GM18951 (cell line): Measurements from ENCODE around the gene GADD45A.

Experiments used
- POLR2A ChIP-seq: IDR thresholded peaks from 4 replicates; pipeline ENCODE4 v1.6.1; 2011; ENCODE audit warnings: mild to moderate bottlenecking; ENCODE audit not compliant: insufficient read length, insufficient read depth; ENCODE audit errors: extremely low read depth
- in situ Hi-C: fragments of 300-500 bp; cut with MboI; formaldehyde crosslinking; loops from one replicate; pipeline ENCODE4 v1.12.0; 2022; ENCODE audit warnings: low sequenced_read_pairs, mixed read lengths, inconsistent platforms; ENCODE audit not compliant: unreplicated experiment

Gene GADD45A

DNA sequence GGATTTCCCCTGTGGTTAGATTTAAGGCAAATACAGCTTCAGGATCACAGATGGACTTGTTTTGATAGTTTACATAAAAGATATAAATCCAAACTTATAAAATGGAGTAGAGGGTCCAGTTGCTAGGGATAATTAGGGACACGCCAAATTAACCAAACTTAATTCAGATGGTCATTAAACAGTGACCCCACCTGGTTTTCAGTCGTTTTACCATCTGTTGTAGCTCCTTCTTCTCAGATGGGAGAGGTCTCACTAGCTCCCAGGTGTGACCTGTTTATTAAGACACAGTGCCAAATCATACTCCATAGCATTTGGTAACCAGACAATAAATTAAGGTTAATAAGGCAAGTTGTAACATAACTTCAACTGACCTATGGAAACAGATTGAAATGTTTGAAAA, 8.1 kb upstream of the GADD45A start:
- in situ Hi-C loops, result no loop called here
- no peak for TF ChIP-seq POLR2A

DNA sequence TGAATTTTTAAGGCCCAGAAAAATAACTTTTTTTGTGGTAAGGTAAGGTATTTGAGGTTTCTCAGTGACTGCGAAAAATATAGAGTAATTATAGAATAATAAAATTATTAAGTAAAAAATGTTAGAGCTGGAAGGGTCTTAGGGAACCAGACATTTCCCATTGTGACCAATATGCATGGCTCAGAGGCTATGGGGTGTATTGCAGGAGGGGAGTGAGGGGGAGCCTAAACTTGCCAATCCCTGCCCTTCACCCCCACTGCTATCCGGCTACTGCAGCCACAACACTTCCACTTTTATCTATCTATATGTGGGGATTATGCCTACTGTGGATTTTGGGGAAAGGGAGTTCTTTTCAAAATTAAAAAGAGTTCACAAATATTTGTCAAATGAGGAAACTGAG, 7.6 kb upstream of the GADD45A start:
- no peak for TF ChIP-seq POLR2A
- in situ Hi-C loops, result no loop called here

DNA sequence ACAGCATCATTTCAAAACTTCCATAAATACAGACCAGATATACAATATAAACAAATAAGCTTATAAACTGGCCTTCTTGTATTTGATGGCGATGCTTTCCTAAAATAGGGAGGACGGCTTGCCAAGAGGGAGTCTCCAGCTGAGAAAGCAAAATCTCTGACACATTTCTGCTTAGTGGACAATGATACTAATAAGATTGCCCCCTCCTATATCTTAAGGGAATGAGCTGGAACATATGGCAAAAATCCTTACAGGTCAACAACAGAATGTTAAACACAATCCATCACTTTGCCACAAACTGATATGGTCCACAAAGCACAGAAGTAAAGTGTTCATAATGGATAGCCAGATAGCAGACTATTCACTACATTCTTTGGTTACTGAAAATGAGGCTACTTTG, 7.1 kb upstream of the GADD45A start:
- no peak for TF ChIP-seq POLR2A
- in situ Hi-C loops, result no loop called here

DNA sequence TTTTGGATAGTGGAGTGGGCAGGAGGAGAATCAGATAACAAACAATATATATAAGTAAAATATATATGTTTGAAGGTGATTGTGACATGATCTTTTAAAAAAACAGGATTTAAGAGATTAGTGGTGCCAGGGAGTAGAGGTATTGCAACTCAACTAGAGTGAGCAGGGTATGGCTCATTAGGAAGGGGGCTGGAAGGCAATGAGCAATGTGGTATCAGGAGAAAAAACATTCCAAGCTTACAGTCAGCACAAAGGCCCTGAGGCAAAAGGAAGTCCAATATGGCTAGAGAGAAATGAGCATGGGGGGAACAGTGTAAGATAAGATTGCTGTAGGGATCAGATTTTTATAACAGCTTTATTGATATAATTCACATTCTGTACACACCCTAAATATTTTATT, 5.3 kb upstream of the GADD45A start:
- in situ Hi-C loops, result no loop called here
- TF ChIP-seq POLR2A, result no peak

DNA sequence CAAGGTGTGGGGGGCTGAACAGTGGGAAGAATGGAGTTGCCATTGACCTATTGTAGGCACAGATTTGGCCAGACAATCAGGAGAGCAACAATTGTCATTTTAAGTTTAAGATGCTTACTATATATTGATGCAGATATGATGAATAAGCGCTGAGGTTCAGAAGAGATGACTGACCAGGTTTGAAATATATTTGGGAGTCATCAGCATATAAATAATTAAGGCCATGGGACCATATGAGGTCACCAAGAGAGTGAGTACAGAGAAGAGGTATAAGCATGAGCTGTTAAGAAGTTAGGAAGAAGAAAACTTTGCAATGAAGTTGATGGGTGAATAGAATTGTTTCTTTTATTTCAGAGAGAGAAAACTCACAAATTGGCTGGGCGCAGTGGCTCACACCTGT, 4.5 kb upstream of the GADD45A start:
- TF ChIP-seq POLR2A, result no peak
- in situ Hi-C loops, result no loop called here

DNA sequence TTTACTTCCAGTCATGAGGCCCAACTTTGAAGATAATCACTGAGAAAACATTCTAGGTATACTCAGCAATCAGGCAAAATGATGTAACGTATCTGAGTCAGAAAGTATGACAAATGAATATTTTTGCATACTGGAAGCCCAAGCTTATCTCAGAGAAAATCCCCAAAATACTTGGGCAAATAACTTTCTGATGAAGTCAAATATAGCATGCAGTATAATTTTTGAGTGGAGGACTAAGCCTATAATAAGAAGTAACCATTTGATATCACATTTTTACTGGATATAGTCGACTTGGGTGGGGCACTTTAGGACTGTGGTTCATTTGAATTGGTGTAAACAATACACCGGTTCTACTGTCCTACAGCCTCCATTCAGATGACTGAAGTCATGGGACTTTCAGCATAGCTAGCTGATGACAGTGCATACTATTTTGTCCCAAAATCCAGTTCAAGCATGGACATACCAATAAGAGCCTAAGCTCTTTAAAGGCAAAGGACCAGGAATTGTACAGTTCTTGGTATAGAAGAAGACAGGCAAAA, 2.3 kb upstream of the GADD45A start:
- in situ Hi-C loops, result no loop called here
- TF ChIP-seq POLR2A, result no peak

DNA sequence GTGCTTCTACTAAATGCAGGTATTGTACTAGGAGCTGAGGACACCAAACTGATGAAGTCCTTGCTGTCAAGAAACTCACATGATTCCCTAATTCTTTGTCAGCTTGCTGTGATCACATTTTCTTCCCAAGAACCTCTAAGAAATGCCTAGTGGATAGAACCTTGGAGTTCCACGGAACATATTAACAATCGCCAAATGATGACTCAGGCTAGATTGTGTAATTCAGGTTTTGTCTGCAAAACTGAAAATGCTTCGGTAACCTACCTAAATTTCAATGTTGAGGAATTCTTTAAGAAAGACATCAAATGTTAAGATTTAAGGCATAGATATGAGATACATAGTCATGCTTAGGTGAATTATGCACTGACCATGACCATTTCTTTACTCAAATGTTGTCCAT, 1.7 kb upstream of the GADD45A start:
- TF ChIP-seq POLR2A, result no peak
- in situ Hi-C loops, result no loop called here

DNA sequence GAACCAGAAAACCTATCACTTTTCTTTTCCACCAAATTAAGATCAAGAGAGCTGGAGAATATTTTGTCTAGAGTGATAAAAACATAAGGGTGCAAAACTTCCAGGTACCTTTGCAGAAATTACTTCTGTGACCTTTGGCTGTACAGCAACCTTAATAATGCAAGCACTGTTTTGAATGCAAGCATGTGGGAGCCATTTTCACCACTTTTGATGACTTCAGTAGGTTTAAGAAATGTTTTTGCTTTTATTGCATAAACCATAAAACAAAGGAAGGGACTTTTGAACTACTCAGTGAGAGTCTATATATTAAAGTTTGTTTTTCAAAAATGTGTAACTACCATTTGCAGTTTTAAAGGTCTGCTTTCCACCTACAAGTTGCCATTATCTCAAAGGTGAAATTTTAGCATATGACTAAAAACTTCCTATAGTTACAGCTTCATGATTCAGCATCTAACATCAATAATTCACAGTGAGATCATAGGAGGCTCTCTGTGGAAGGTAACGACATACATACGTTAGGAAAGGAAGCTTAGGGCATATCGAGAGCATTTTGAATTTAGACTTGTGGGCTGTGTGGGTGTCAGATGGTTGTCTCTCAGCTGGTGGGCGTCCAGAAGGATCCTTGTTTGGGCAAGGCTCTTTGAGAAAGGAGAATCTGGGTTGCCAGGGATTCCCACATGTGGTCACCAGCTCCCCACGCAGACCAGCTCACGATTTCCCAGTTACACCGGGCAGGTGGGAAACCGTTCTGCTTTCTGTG, 1.1 kb upstream of the GADD45A start:
- TF ChIP-seq POLR2A, result no peak
- in situ Hi-C loops, result no loop called here

DNA sequence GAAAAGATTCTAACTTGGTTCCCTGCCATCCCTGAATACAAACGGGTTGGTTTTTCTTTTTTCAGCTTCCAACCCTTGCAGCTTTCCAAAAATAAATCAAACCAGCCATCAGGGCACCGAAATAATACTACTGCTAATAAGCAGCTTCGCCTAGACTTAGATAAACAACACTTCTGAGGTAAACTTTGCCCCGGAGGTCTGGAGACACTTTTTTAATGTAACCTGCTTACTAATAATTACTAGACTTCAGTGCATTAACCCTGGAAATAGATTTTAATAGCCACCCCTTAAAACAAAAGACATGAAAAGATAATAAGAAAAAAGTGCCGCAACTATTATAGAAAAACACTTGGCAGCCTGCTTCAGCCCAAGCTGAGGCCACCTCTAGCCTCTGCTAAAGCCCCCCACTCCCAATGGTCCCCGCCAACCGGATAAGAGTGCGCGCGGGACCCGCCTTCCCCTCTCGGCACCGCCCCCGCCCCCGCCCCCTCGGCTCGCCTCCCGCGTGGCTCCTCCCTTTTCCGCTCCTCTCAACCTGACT, 405 bp upstream of the GADD45A start:
- in situ Hi-C loops, result no loop called here
- TF ChIP-seq POLR2A, result no peak

DNA sequence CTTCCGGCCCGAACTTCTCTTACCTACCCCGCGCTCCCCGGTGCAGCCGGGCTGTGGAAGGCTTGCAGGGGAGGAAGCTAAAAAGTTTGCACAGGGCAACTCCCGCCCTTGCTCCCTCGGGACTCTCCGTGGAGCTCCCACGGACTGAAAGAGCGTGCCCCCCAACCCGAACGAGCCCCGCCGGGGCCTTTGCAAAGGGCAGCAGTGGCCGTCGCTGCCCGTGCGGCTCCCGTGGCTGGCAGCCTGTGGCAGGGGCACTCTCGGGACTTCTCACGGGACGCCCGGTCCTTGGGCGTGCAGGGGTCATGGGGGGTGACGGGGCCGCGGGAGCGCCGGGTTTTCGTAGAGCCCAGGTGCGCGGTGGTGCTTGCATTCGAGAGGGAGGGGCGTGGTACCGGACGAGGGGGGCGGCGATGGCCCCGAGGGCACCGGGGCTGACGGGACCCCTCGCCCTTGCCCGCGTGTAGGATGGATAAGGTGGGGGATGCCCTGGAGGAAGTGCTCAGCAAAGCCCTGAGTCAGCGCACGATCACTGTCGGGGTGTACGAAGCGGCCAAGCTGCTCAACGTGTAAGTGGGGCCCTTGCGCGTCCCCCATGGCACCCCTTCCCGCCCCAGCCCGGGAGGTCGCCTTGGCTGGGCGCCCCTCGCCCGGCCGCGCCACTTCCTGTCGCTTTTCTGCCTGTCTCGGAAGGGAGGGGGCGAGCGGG, 711 bp downstream of the GADD45A start:
- no peak for TF ChIP-seq POLR2A
- in situ Hi-C loops, result no loop called here

DNA sequence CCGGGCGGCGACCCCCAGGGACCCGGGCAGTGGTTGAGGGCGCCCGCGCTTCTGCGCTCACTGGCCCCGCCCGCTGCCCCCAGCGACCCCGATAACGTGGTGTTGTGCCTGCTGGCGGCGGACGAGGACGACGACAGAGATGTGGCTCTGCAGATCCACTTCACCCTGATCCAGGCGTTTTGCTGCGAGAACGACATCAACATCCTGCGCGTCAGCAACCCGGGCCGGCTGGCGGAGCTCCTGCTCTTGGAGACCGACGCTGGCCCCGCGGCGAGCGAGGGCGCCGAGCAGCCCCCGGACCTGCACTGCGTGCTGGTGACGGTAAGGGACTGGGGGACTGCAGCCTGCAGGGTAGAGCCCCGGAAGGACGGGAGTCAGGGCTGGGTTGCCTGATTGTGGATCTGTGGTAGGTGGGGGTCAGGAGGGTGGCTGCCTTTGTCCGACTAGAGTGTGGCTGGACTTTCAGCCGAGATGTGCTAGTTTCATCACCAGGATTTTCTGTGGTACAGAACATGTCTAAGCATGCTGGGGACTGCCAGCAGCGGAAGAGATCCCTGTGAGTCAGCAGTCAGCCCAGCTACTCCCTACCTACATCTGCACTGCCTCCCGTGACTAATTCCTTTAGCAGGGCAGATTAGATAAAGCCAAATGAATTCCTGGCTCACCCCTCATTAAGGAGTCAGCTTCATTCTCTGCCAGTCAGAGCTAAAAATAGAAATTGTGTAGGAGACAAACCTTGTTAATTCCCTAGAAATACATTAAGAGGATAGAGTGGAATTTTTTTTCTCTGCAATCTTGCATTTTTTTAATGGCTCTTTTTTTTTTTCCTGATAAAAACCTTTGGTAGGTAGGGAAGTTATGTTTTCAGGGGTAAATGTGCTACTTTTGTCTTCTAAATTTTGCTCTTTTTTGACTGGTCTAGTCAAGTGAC, 1.5 kb downstream of the GADD45A start:
- in situ Hi-C loops, result no loop called here
- TF ChIP-seq POLR2A, result peak; percentile 59

DNA sequence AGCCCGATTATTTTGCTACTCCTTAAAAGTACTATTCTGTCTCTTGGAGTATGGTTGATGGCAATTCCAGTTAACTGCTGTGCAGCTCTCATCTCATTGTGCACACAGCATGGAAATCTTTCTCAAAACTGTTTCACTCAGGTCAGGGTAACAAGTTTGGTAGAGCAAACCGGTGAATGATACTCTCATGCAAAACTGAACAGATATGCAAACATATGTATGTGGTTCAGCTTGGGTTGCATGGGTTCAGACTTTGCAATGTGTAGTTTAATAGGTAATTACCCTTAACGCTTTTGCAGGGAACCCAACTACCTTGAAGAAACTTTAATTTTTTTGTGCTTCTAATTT, 2.2 kb downstream of the GADD45A start:
- in situ Hi-C loops, result no loop called here

DNA sequence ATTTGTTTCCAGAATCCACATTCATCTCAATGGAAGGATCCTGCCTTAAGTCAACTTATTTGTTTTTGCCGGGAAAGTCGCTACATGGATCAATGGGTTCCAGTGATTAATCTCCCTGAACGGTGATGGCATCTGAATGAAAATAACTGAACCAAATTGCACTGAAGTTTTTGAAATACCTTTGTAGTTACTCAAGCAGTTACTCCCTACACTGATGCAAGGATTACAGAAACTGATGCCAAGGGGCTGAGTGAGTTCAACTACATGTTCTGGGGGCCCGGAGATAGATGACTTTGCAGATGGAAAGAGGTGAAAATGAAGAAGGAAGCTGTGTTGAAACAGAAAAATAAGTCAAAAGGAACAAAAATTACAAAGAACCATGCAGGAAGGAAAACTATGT, 2.6 kb downstream of the GADD45A start:
- in situ Hi-C loops, result no loop called here
- TF ChIP-seq POLR2A, result no peak

More for the DNA sequence above, 2.2 kb downstream of the GADD45A start:
- no peak for TF ChIP-seq POLR2A
